ENCODE data around the gene ANK3.

ANK3 gene

DNA sequence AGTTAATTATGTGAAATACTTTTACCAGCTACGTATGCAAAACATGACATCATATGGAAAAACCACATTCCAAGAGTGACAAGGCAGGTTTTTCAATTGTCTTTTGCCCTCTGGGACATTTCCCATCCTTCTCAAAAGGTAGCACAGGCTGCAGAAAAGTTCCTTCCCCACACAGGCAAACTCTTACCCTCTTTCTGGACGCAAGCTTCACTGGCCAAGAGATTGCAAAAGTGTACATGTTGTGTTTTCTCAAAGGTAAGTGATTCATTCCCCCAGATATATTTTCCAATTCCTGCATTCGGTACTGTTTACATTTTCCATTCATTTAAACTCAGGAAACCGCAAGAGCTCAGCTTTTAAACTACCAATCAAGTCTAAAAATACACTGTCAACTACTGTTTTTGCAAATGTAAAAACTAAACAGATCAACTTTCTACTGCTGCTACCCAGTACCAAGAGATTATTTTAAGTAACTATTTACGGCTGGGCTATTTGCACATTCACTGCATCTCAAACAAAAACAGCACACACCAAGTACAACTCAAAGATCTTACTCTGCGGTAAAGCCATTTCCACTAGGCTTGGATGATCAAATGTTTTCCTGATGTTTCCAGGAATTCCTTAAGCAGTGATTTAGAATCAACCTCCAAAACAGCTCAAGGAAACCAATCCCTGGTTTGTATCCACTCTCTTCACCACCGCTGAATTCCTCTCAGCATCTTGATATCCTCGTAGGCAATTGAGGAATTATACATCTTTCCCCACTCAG is 249.7 kb downstream of the ANK3 start:
- Histone ChIP-seq H3K4me3 (ENCODE audit: low read length) (no peak overlapping the region), H3K9me2 (replicated peaks; ENCODE audit: insufficient read depth, low read length) (no peaks in the 10 kb centered on the region), H3K79me2 (ENCODE audit: low read length) (no peaks in the 10 kb centered on the region), H4K20me1 (ENCODE audit: insufficient read depth, low read length) (no peaks in the 10 kb centered on the region), H3K4me1 (ENCODE audit: low read length) (peaks cover 22% of the 10 kb centered on the region), H3K27me3 (replicated peaks; ENCODE audit: insufficient read depth, low read length) (no peaks in the 10 kb centered on the region), H3K9ac (ENCODE audit: low read length) (no peak overlapping the region), H3K36me3 (replicated peaks; ENCODE audit: insufficient read depth, low read length) (no peaks in the 10 kb centered on the region), H3K9me3 (replicated peaks; ENCODE audit: insufficient read depth, low read length) (no peaks in the 10 kb centered on the region), H3F3A (ENCODE audit: insufficient read depth, low read length) (0 out of 2 replicates have a peak, but pooled peaks cover 3% of the 10 kb centered on the region), H2AFZ (ENCODE audit: low read length) (no peak overlapping the region), H3K4me2 (ENCODE audit: low read depth, low read length) (peak overlapping the region; percentile 14; the same call in 1 of the 2 replicates), H3K27ac (ENCODE audit: low read length) (no peak overlapping the region)
- TF ChIP-seq, protein P1, sequence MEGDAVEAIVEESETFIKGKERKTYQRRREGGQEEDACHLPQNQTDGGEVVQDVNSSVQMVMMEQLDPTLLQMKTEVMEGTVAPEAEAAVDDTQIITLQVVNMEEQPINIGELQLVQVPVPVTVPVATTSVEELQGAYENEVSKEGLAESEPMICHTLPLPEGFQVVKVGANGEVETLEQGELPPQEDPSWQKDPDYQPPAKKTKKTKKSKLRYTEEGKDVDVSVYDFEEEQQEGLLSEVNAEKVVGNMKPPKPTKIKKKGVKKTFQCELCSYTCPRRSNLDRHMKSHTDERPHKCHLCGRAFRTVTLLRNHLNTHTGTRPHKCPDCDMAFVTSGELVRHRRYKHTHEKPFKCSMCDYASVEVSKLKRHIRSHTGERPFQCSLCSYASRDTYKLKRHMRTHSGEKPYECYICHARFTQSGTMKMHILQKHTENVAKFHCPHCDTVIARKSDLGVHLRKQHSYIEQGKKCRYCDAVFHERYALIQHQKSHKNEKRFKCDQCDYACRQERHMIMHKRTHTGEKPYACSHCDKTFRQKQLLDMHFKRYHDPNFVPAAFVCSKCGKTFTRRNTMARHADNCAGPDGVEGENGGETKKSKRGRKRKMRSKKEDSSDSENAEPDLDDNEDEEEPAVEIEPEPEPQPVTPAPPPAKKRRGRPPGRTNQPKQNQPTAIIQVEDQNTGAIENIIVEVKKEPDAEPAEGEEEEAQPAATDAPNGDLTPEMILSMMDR (IDR thresholded peaks at IDR 0.05; ENCODE audit: low read length) = no peak
- no peak for TF ChIP-seq EZH2 (optimal IDR thresholded peaks at IDR 0.05; ENCODE audit: low read depth, low read length)
- no peak for TF ChIP-seq EZH2phosphoT487 (IDR thresholded peaks at IDR 0.05; ENCODE audit: low read length)
- DNase-seq = no peak

DNA sequence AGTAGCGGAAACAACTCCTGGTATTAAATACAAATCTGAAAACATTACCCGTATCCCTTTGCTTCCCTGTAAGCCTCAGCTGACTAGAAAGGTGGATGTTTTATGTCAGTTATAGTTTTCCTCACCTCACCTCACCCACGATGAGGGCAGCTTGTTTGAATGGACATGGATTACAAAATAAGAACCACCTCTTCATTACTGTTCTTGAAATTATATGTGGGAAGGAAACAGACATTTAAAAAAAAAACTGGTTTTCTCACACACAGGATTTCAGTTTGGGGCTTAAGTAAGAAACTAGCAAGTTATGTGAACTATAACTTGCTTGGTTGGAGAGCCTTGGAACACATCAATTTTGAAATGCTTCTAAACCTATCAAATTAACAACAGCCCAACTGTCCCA is 250.4 kb downstream of the ANK3 start:
- H3K4me3 ChIP-seq (ENCODE audit: low read length) = no peak overlapping the region
- H3K9me2 ChIP-seq (replicated peaks; ENCODE audit: insufficient read depth, low read length) = no peaks in the 10 kb centered on the region
- H3K27me3 ChIP-seq (replicated peaks; ENCODE audit: insufficient read depth, low read length) = no peaks in the 10 kb centered on the region
- H3F3A ChIP-seq (ENCODE audit: insufficient read depth, low read length) = 0 out of 2 replicates have a peak, but pooled peaks cover 3% of the 10 kb centered on the region
- H3K9me3 ChIP-seq (replicated peaks; ENCODE audit: insufficient read depth, low read length) = no peaks in the 10 kb centered on the region
- no peaks in the 10 kb centered on the region for H4K20me1 ChIP-seq (ENCODE audit: insufficient read depth, low read length)
- no peak overlapping the region for H2AFZ ChIP-seq (ENCODE audit: low read length)
- DNase-seq = no peak
- H3K9ac ChIP-seq (ENCODE audit: low read length) = no peak overlapping the region
- TF ChIP-seq EZH2phosphoT487 (IDR thresholded peaks at IDR 0.05; ENCODE audit: low read length) = no peak
- TF ChIP-seq, protein P1 (IDR thresholded peaks at IDR 0.05; ENCODE audit: low read length) = no peak
- no peak for TF ChIP-seq EZH2 (optimal IDR thresholded peaks at IDR 0.05; ENCODE audit: low read depth, low read length)
- no peak overlapping the region for H3K4me2 ChIP-seq (ENCODE audit: low read depth, low read length)
- H3K4me1 ChIP-seq (ENCODE audit: low read length) = peaks cover 29% of the 10 kb centered on the region
- no peaks in the 10 kb centered on the region for H3K79me2 ChIP-seq (ENCODE audit: low read length)
- no peaks in the 10 kb centered on the region for H3K36me3 ChIP-seq (replicated peaks; ENCODE audit: insufficient read depth, low read length)
- no peak overlapping the region for H3K27ac ChIP-seq (ENCODE audit: low read length)

DNA sequence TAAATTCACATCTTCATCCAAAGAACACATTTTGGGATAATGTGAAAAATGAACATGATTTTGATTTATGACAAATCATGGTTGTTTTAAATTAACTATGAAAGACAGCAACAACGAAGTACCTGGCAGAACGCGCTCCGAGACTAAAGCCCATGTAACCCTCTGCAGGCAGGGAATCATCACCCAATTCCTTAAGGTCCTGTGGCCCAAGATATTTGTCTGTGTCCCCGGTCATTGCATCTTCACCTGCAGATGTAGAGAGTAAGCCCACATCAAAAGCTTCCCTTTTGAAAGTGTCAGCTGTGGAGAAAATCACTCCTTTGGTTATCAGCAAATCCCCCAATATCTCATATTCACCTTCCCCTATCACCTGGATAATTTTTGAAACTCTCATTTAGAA is 250.8 kb downstream of the ANK3 start:
- H3K9me3 ChIP-seq (replicated peaks; ENCODE audit: insufficient read depth, low read length) = no peaks in the 10 kb centered on the region
- H3K27ac ChIP-seq (ENCODE audit: low read length) = no peak overlapping the region
- no peaks in the 10 kb centered on the region for H4K20me1 ChIP-seq (ENCODE audit: insufficient read depth, low read length)
- TF ChIP-seq, protein P1 (IDR thresholded peaks at IDR 0.05; ENCODE audit: low read length) = no peak
- TF ChIP-seq EZH2phosphoT487 (IDR thresholded peaks at IDR 0.05; ENCODE audit: low read length) (no peak), EZH2 (optimal IDR thresholded peaks at IDR 0.05; ENCODE audit: low read depth, low read length) (no peak)
- no peak for DNase-seq
- no peaks in the 10 kb centered on the region for H3K36me3 ChIP-seq (replicated peaks; ENCODE audit: insufficient read depth, low read length)
- H3K9ac ChIP-seq (ENCODE audit: low read length) = no peak overlapping the region
- no peak overlapping the region for H3K4me2 ChIP-seq (ENCODE audit: low read depth, low read length)
- H3K27me3 ChIP-seq (replicated peaks; ENCODE audit: insufficient read depth, low read length) = no peaks in the 10 kb centered on the region
- no peak overlapping the region for H2AFZ ChIP-seq (ENCODE audit: low read length)
- H3F3A ChIP-seq (ENCODE audit: insufficient read depth, low read length) = 0 out of 2 replicates have a peak, but pooled peaks cover 3% of the 10 kb centered on the region
- H3K4me3 ChIP-seq (ENCODE audit: low read length) = no peak overlapping the region
- H3K9me2 ChIP-seq (replicated peaks; ENCODE audit: insufficient read depth, low read length) = no peaks in the 10 kb centered on the region
- no peaks in the 10 kb centered on the region for H3K79me2 ChIP-seq (ENCODE audit: low read length)
- H3K4me1 ChIP-seq (ENCODE audit: low read length) = peaks cover 31% of the 10 kb centered on the region

Measured in MM.1S (cell line).